ENCODE measurements around the gene PPP6R2.
"Not testable (repeated sequence)": the region's sequence is repeated elsewhere in the genome, so short reads cannot be mapped to it uniquely, and the experiment has no call there.

Gene PPP6R2

GRCh38 chr22:50317178-50317577, 25.9 kb upstream of the PPP6R2 start:
- DNase-seq (ENCODE audit: low read depth), result no peak

- no peak for DNase-seq (ENCODE audit: low read depth)
Observed at GRCh38 chr22:50317674-50318073, 25.5 kb upstream of the PPP6R2 start.

DNA sequence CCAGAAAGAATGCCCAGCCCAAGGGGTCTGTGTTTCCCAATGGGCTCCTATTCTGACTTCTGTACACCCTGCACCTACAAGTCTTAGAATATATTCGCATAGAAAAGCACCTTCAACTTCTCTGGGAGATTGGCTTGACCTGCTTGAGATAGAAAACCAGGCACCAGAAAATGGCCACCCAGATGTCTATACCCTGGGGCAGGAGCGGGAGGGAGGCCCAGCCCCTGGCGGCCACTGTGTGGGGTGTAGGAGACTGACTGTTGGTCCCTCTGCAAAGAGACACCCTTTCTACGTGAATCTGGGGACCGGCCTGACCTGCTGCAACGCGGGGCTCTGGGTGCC, 24.8 kb upstream of the PPP6R2 start:
- DNase-seq (ENCODE audit: low read depth), result no peak

GRCh38 chr22:50318698-50319411, 24.3 kb upstream of the PPP6R2 start:
- no peak for DNase-seq (ENCODE audit: low read depth)

- no peak for DNase-seq (ENCODE audit: low read depth)
Observed at GRCh38 chr22:50319503-50319951, 23.6 kb upstream of the PPP6R2 start.

GRCh38 chr22:50320116-50320515, 23.0 kb upstream of the PPP6R2 start:
- DNase-seq (ENCODE audit: low read depth), result no peak

DNA sequence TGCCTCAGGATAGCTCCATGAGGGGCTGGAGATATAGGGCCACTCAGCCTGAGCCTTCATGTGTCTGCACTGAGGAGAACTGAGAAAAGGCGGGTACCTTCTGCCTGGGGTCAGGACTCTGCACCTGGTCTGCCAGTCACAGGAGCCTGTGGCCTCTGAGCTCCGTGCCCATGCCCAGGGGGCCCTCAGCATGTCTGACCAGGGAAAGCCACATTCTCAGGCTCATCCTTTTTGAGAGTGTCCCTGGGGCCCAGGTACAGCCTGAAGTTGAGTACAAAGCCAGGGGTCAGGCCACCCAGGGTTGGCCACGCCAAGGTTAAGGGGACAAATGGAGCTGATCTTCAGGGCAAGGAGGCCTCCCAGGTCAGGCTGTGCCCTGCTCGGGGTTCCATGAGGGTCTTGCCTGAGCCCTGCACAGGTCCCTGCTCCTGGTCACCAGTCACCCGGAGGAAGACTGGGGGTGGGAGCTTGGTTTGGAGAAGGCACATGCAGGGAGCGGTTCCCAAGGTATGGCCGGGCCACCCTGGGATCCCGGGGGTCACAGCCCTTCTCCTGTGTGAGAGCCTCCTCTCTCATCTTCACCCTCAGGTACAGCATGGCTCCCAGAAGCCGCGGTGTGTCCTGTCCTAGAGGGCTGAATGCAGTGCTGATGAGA, 22.3 kb upstream of the PPP6R2 start:
- no peak for DNase-seq (ENCODE audit: low read depth)

DNA sequence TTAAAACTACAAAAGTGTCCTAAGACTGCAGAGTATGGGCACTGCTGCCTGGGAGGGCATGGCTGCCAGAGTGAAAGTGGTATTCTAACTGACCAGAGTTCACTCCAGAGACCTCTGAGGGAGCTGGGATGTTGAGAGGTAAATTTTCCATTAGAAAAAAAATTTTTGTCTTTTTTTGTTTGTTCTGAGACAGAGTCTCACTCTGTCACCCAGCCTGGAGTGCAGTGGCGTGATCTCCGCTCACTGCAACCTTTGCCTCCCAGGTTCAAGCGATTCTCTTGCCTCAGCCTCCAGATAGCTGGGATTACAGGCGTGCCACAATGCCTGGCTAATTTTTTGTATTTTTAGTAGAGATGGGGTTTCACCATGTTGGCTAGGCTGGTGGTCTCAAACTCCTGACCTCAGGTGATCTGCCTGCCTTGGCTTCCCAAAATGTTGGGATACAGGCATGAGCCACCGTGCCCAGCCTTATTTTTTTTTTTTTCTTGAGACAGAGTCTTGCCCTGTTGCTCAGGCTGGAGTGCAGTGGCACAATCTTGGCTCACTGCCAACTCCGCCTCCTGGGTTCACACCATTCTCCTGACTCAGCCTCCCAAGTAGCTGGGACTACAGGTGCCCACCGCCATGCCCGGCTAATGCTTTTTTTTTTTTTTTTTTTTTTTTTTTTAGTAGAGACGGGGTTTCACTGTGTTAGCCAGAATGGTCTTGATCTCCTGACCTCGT, 20.6 kb upstream of the PPP6R2 start:
- not testable (repeated sequence) for DNase-seq (ENCODE audit: low read depth)

DNA sequence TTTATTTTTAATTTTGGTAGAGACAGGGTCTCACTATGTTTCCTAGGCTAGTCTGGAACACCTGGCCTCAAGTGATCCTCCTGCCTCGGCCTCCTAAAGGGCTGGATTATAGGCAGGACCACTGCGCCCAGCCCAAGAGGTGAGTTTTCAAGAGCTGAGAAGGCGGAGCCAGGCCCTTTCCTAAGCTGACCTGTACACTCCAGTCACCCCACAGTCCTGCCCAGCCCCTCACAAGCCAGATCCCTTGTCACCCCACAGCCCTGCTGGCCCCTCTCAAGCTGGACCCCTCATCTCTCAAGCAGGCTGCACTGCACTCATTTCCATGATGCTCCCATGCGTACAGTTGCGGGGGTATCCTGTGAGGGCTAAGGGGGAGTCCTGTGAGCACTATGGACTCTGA, 19.2 kb upstream of the PPP6R2 start:
- no peak for DNase-seq (ENCODE audit: low read depth)

DNA sequence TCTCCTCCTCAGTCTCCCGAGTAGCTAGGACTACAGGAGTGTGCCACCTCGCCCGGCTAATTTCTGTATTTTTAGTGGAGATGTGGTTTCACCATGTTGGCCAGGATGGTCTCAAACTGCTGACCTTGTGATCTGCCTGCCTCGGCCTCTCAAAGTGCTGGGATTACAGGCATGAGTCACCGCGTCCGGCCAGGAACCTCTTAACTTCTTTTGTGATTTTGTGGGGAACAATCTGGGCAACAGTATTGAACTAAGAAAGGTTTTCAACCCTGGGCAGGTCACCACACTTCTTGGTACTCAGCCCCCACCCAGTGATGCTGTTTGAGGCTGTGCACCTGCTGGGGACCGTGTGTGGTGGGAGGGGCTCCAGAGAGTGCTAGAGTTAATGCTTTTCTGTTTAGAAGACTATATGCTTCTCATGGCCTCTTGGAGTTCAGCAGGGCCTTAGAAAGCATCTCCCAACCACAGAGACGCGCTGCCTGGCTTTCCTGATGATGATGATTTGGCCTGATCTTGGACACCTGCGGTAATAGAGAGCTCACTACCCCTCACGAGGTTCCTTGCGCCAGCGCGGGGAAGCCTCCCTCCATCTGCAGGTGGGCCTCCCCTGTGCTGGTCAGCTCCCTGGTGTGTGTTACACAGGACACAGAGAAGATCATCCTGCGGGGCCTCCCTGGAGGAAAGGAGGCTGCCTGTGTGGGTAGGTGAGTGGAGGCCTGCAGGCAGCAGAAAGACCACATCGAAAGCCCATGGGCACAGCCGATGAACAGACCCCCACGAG, 17.5 kb upstream of the PPP6R2 start:
- DNase-seq (ENCODE audit: low read depth), result no peak

GRCh38 chr22:50326225-50326955, 16.7 kb upstream of the PPP6R2 start:
- no peak for DNase-seq (ENCODE audit: low read depth)

DNA sequence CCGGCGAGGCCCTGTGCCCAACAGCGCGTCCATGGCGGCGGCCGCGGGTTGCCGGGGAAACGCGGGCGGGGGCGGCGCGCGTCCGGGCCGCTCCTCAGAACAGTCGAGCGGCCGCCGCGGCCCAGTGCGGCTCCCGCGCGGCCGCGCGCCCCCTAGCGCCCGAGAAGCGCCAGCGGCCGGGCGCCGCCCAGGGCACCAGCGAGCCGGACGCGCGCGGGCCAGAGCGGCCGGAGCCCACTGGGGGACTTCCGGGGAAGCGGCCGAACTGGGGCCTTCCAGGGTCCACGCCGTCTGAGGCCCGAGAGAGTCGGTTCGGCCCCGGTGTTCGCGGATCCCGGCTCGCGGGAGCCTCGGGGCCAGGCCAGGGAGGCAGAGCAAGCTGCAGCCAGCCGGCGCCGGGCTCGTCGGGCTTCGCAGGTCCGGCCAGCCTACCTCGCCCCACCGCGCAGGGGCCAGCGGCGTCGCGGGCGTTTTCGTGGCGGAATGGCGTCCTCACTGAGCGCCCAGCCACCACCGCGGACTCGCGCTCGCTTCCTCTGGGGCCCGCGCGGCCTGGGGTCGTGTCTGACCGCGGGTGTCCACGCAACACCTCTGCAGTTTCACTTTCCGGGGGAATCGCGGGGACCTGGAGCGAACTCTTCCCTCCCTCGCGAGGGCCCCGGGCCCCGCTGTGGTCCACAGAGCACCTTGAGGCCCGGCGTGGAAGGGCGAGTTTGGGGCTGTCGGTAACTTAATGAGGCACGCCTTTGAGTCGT, 16.0 kb upstream of the PPP6R2 start, which contains the start of gene DENND6B:
TSS of gene DENND6B (minus strand) at position 57 of the 755 bp plus-strand sequence. CDS start at position 33, 24 bp downstream.
- DNase-seq (ENCODE audit: low read depth), result peak; percentile 48

DNA sequence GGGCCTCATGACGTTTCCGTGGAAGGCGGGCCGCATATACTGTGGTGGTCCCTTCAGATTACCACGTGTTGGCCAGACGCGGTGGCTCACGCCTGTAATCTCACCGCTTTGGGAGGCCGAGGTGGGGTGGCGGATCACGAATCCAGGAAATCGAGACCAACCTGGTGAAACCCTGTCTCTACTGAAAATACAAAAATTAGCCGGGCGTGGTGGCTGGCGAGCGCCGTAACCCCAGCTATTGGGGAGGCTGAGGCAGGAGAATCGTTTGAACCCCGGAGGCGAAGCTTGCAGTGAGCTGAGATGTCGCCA, 15.5 kb upstream of the PPP6R2 start:
- no peak for DNase-seq (ENCODE audit: low read depth)

GRCh38 chr22:50329236-50329635, 13.9 kb upstream of the PPP6R2 start:
- no peak for DNase-seq (ENCODE audit: low read depth)

DNA sequence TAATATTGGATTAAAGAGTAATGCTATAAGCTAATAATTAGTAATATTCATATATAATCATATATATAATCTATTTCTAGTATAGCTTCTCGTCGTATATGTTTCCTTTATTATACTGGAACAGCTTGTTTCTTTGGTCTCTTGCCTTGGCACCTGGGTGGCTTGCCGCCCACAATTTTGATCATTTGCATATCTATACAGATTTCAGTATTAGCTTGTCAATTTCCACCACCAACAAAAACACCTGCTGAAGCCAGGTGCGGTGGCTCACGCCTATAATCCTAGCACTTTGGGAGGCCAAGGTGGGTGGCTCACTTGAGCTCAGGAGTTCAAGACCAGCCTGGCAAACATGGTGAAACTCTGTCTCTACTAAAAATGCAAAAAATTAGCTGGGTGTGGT, 8.7 kb upstream of the PPP6R2 start:
- not testable (repeated sequence) for DNase-seq (ENCODE audit: low read depth)

- DNase-seq (ENCODE audit: low read depth), result no peak
Observed at GRCh38 chr22:50337262-50338041, 5.7 kb upstream of the PPP6R2 start.

GRCh38 chr22:50338042-50338573, 5.0 kb upstream of the PPP6R2 start:
- no peak for DNase-seq (ENCODE audit: low read depth)

DNA sequence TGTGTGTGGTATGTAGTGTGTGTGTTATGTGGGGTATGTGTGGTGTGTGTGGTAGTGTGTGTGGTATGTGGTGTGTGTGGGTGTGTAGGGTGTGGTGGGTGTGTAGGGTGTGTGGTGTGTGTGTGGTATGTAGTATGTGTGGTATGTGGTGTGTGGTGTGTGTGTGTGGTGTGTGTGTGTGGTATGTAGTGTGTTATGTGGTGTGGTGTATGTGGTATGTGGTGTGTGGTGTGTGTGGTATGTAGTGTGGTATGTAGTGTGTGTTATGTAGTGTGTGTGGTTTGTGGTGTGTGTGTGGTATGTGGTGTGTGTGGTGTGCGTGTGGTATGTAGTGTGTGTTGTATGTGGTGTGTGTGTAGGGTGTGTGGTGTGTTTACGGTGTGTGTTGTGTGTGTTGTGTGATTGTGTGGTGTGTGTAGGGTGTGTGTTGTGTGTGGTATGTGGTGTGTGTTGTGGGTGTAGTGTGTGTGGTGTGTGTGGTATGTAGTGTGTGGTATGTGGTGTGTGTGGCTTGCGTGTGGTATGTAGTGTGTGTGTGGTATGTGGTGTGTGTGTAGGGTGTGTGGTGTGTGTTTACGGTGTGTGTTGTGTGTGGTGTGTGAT, 4.2 kb upstream of the PPP6R2 start:
- no peak for DNase-seq (ENCODE audit: low read depth)

All from activated T-cell treated with anti-CD3 and anti-CD28 coated beads for 24 hours (primary cell).